Epithelial cell of esophagus (primary cell): Measurements from ENCODE around the gene VSIG10.
"Not testable (repeated sequence)": the region's sequence is repeated elsewhere in the genome, so short reads cannot be mapped to it uniquely, and the experiment has no call there.

Experiments
- DNase-seq: peaks from one replicate; pipeline ENCODE4 v3.0.0; 2010; ENCODE audit warnings: low read depth
- H3K4me3 ChIP-seq: 2 replicates; pipeline ENCODE4 v1.5.1; 2011; ENCODE audit warnings: mild to moderate bottlenecking, low read length, control low read depth
- TF ChIP-seq, protein P1 (sequence below): IDR thresholded peaks from 2 replicates; pipeline ENCODE4 v1.5.1; 2011; ENCODE audit warnings: low read depth, mild to moderate bottlenecking, low read length, control low read depth, inconsistent platforms; ENCODE audit not compliant: insufficient read depth; ENCODE audit errors: missing control alignments

Gene VSIG10

DNA sequence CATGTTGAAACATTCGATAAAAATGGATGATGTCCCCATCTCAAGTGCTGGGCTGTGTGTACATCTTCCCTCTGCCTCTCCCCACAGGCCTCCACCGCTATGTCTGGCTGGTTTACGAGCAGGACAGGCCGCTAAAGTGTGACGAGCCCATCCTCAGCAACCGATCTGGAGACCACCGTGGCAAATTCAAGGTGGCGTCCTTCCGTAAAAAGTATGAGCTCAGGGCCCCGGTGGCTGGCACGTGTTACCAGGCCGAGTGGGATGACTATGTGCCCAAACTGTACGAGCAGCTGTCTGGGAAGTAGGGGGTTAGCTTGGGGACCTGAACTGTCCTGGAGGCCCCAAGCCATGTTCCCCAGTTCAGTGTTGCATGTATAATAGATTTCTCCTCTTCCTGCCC lies 40.7 kb upstream of the VSIG10 start:
- TF ChIP-seq, protein P1, sequence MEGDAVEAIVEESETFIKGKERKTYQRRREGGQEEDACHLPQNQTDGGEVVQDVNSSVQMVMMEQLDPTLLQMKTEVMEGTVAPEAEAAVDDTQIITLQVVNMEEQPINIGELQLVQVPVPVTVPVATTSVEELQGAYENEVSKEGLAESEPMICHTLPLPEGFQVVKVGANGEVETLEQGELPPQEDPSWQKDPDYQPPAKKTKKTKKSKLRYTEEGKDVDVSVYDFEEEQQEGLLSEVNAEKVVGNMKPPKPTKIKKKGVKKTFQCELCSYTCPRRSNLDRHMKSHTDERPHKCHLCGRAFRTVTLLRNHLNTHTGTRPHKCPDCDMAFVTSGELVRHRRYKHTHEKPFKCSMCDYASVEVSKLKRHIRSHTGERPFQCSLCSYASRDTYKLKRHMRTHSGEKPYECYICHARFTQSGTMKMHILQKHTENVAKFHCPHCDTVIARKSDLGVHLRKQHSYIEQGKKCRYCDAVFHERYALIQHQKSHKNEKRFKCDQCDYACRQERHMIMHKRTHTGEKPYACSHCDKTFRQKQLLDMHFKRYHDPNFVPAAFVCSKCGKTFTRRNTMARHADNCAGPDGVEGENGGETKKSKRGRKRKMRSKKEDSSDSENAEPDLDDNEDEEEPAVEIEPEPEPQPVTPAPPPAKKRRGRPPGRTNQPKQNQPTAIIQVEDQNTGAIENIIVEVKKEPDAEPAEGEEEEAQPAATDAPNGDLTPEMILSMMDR = no peak
- H3K4me3 ChIP-seq = no peak overlapping the region
- no peak for DNase-seq

DNA sequence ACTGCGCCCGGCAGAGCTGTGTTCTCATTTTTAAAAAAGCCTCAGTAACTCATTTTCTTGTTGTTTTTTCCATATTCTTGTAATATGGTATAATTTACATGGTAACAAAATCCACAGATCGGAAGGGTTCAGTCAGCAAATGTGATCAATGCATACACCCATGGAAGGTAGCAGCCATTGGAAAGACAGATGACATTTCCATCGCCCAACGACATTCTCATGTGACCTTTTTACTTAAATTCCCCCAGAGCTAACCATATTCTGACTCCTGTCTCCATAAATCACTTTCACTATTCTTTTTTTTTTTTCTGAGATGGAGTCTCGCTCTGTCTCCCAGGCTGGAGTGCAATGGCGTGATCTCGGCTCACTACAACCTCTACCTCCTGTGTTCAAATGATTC lies 37.0 kb upstream of the VSIG10 start:
- H3K4me3 ChIP-seq = no peak overlapping the region
- TF ChIP-seq, protein P1 = no peak
- DNase-seq = no peak

DNA sequence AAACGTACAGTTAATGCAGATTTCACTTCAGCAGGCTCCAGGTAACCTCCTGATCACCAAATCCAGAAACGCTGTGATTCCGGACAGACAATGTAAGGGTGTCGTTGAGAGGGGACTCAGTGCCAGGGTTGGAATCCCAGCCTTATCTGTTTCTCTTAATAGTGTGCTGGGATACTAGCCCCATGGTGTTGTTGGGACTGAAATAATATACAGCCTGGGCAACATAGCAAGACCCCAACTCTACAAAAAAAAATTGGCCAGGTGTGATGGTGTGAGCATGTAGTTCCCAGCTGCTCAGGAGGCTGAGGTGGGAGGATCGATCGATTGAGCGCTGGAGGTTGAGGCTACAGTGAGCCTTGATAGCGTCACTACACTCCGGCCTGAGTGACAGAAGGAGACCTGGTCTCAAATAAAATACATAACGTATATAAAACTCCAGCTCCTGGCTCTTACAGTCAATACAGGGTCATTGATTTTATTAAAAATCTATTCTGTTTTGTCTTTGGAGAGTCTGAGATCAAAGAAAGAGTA lies 33.4 kb upstream of the VSIG10 start:
- no peak for DNase-seq
- TF ChIP-seq, protein P1 = no peak
- peak overlapping the region; percentile 87 for H3K4me3 ChIP-seq

DNA sequence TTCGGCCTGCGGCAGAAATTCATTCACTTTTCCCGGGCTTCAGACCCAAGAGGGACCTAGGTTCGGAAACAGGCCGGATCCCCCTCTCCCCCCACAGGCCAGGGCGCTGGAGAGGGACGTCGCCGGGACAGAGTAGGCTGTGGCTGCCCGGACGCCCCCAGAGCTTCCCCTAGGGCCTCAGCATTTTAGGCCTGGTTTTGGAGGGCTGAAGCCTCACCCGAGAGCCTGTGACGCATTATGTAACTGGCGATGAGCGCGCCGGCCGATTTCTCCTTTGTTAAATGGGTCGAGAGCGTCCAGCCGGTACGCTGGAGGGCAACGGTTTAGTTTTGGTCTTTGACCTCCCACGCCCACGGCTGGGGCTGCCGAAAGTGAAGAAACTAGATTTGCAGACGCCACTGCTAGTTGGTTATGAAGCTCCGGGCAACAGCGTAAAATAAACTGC lies 32.8 kb upstream of the VSIG10 start:
- peak; percentile 55 for DNase-seq
- TF ChIP-seq, protein P1 = no peak
- H3K4me3 ChIP-seq = peak overlapping the region; percentile 87

DNA sequence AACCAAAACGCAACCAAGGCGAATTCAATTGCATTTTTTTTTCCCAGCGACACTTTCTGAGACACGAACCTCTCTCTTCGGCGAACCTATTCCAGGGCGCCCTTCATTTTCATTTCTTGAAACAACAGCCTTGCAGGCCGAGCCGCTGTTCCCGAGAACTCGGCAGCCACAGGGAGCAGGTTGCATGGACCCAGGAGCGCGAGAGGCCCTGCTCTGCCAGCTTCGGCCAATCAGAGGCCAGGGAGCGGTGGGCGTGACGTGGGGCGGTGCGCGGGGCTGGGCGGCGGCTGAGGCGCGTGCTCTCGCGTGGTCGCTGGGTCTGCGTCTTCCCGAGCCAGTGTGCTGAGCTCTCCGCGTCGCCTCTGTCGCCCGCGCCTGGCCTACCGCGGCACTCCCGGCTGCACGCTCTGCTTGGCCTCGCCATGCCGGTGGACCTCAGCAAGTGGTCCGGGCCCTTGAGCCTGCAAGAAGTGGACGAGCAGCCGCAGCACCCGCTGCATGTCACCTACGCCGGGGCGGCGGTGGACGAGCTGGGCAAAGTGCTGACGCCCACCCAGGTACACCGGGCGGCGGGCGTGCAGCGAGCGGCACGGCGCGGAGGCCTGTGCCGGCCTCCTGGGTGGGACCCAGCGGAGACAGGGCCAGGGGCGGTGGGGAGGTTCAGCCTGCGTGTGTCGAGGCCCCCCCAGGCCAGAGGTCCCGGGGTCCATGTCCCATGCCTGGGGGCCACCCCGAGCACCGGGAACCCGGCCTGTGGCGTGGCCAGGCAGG lies 32.2 kb upstream of the VSIG10 start, which contains the start of gene PEBP1:
Gene PEBP1, plus strand, starts transcription at position 337 of the 771 bp plus-strand sequence. Its CDS starts 86 bp downstream, at position 423.
- peak; percentile 95 for DNase-seq
- H3K4me3 ChIP-seq = peak within 1 kb of the TSS; percentile 87
- TF ChIP-seq, protein P1 = no peak

DNA sequence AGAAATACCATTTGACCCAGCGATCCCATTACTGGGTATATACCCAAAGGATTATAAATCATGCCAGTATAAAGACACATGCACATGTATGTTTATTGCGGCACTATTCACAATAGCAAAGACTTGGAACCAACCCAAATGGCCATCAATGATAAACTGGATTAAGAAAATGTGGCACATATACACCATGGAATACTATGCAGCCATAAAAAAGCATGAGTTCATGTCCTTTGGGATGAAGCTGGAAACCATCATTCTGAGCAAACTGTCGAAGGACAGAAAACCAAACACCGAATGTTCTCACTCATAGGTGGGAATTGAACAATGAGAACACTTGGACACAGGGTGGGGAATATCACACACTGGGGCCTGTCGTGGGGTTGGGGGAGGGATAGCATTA lies 25.6 kb upstream of the VSIG10 start:
- H3K4me3 ChIP-seq, DNase-seq: not testable (repeated sequence)

DNA sequence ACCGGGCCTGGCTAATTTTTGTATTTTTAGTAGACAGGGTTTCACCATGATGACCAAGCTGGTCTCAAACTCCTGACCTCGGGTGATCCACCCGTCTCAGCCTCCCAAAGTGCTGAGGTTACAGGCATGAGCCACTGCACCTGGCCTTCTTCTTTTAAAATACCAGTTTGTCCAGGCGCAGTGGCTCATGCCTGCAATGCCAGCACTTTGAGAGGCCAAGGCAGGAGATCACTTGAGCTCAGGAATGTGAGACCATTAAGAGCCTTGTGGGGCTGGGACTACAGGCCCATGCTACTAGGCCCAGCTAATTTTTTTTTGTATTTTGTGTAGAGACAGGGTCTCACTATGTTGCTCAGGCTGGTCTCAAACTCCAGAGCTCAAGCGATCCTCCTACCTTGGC lies 24.1 kb upstream of the VSIG10 start:
- no peak overlapping the region for H3K4me3 ChIP-seq
- TF ChIP-seq, protein P1 = no peak
- no peak for DNase-seq
